ENCODE data around the gene SLC26A8.

GRCh38 chr6:36056178-36056577 is 31.7 kb upstream of the SLC26A8 start:
- no peak for TF ChIP-seq CTCF (IDR thresholded peaks at IDR 0.05)
- no peak for TF ChIP-seq POLR2AphosphoS5 (IDR thresholded peaks at IDR 0.05; ENCODE audit: low read depth, low read length)
- no peak for TF ChIP-seq REST (IDR thresholded peaks at IDR 0.05; ENCODE audit: insufficient read depth in 1 of 2, low read depth in 2 of 2, low read length in 1 of 2)

Data from Panc1 (cell line).